ENCODE results near the gene CEBPE.

DNA sequence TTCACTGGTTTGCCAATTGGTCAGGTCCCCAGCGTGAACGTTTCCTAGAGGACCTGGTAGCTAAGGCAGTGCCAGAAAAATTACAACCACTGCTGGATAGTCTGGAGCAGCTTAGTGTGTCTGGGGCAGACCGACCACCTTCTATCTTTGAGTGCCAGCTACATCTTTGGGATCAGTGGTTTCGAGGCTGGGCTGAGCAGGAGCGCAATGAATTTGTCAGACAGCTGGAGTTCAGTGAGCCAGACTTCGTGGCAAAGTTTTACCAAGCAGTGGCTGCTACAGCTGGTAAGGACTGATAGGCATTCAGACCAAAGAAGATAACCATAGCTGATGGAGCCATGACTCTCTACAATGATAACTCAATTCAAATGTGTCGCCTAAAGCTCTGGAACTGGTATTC, 21.3 kb downstream of the CEBPE start:
- TF ChIP-seq, protein P1, sequence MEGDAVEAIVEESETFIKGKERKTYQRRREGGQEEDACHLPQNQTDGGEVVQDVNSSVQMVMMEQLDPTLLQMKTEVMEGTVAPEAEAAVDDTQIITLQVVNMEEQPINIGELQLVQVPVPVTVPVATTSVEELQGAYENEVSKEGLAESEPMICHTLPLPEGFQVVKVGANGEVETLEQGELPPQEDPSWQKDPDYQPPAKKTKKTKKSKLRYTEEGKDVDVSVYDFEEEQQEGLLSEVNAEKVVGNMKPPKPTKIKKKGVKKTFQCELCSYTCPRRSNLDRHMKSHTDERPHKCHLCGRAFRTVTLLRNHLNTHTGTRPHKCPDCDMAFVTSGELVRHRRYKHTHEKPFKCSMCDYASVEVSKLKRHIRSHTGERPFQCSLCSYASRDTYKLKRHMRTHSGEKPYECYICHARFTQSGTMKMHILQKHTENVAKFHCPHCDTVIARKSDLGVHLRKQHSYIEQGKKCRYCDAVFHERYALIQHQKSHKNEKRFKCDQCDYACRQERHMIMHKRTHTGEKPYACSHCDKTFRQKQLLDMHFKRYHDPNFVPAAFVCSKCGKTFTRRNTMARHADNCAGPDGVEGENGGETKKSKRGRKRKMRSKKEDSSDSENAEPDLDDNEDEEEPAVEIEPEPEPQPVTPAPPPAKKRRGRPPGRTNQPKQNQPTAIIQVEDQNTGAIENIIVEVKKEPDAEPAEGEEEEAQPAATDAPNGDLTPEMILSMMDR (IDR thresholded peaks at IDR 0.05; ENCODE audit: extremely low read depth in 1 of 2, insufficient read depth in 1 of 2, low read depth in 1 of 2, low read length in 2 of 2), result no peak
- TF ChIP-seq GATA2 (IDR thresholded peaks at IDR 0.05; ENCODE audit: insufficient read depth, insufficient read length, low read depth, low read length) (no peak), POLR2A (IDR thresholded peaks at IDR 0.05; ENCODE audit: low read depth, low read length) (no peak), EZH2 (IDR thresholded peaks at IDR 0.05; ENCODE audit: borderline replicate concordance, low read depth, low read length, severe bottlenecking) (no peak), JUN (IDR thresholded peaks at IDR 0.05; ENCODE audit: borderline replicate concordance, insufficient read depth, insufficient read length, low read depth) (no peak), FOS (IDR thresholded peaks at IDR 0.05; ENCODE audit: borderline replicate concordance, insufficient read depth, low read length) (no peak)

Data from endothelial cell of umbilical vein (primary cell).